GM18517 (cell line): ENCODE data around the gene PGM5.
"Not testable (repeated sequence)": the region's sequence is repeated elsewhere in the genome, so short reads cannot be mapped to it uniquely, and the experiment has no call there.

Experiments
- ATAC-seq: cut with Tn5 transposase; IDR thresholded peaks from one replicate; pipeline ENCODE4 v1.9.1; 2021; ENCODE audit warnings: mild to moderate bottlenecking, moderate library complexity; ENCODE audit not compliant: unreplicated experiment

Gene PGM5

DNA sequence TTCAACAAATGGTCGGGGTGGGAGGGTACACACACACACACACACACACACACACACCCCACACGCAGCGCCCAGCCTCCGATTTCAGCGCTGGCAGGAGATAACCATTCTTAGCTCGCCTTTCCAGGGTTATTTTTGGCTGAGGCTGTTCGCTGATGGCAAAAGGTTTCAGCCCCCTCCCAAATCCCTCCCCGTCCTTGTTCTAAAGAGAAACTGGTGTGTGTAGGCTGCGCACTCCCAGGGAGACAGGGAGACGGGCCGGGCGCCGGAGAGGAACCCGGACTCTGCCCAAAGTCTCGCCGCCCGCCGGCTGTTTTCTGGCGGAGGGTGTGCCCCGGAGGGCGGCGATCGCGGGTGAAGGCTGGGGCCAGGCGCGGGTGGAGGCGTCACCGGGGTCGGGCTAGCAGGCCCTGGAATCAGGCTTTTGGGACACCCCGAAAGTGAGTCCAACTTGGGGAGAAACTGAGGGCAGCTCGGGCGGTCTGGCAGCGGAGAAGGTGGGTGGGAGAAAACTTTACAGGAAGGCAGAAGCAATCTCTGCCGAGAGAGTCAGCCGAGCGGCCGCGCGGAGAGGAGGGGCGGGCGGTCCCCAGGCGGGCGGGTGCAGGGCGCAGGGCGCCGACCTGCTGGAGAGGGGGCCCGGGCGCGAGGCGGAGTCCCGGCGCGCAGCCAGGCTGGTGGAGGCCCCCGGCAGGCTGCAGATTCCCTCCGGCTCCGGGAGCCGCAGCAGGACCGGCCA lies at the start of gene PGM5:
Gene PGM5 (plus strand): TSS at position 232 of the 739 bp plus-strand sequence. CDS start 517 bp downstream, outside the sequence.
- ATAC-seq: not testable (repeated sequence)

DNA sequence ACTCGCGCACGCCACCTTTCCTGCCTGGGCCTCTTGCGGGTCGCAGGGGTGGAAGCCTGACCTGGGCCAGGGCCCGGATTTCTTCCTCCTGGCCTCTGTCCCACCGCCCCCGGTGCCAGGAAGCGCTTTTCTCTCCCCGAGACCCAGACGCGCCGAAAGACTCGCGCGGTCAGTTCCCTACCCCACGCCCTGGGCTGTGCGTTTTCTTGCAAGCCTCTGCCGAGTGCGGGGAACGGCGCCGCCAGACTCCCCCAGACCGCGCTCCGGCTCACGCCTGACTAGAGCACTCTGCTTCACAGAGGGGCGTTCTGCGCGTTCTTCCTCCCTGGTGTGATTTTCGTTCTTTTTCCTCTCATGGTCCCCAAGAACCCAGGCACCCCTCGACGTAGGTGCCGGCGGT lies 49.3 kb upstream of the PGM5 start:
- ATAC-seq: not testable (repeated sequence)

DNA sequence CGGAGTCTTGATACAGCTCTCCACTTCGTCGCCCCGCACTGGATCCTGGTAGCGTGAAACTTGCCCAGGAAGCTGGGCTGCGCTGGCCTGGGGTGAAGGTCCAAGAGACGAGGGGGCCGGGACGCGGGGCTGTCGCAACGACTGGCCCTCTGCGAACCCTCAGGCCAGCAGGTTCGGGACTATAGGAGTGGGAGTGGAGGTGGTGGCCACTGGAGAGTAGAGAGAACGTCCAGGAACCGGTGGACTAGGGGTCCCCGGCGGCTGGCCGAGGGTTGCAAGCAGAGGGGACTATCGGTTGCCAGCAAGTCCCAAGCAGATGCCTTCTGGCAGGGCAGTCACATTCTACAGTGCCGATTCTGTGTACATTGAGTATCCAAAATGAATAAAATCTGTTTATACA lies 48.8 kb upstream of the PGM5 start:
- ATAC-seq: not testable (repeated sequence)

DNA sequence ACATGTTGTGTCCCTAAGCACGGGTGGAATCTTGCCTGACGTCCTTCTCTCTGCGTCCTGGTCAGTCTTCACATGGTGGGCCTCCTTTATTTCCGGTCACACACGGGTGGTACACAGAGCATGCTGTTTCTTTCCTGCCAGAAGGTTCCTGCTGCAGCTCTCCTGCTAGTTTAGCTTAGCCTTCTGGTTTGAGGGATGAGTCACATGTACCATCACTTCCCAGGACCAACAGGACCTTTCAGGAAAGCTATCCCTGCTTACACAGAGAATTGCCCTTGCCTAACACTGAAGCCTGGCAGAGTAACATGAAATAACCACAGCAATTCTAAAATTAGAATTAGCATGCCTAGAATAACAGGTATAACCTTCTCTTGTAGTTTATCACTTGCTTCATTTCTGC lies 45.2 kb upstream of the PGM5 start:
- ATAC-seq: not testable (repeated sequence)

DNA sequence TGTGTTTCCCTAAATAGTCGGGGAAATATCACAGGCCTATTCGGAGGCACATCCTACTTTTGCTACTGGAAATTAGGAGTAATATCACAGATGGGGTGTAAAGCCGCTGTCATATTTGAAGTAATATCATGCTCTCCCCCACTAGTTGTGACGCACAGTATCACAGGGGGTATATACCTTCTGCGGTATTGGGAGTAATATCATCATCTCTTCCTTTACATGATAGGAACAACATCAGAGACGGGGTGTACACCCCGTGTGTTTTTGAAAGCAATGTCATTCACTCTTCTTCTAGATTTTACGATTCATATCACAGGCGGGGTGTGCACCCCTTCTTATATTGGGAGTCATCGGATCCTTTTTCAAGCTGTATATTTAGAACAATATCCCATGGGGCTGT lies 38.2 kb upstream of the PGM5 start:
- ATAC-seq: not testable (repeated sequence)

DNA sequence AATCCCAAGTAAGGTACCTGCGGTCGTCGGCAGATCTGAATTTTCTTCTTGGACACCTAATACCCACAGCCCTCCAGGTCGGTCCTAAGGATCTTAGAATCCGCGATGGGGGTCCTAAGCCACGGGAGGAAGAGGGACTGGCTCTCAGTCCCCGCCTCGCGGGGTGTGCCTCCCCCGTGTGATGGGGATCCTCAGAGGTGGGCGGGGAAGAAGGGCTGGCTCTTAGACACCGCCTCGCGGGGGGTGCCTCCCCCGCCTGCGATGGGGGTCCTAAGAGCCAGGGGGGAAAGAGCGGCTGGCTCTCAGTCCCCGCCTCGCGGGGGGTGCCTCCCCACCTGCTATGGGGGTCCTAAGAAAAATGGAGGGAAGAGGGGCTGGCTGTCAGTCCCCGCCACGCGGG lies 32.7 kb upstream of the PGM5 start:
- not testable (repeated sequence) for ATAC-seq

DNA sequence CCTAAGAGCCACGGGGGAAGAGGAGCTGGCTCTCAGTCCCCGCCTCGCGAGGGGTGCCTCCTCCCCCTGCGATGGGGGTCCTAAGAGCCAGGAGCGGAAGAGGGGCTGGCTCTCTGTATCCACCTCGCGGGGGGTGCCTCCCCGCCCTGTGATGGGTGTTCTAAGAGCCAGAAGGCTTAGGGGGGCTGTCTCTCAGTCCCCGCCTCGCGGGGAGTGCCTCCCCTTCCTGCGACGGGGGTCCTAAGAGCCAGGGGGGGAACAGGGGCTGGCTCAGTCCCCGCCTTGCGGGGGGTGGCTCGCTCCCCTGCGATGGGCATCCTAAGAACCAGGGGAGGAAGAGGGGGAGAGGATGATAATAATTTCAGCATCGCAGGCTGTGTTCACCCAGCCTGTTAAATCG lies 31.9 kb upstream of the PGM5 start:
- not testable (repeated sequence) for ATAC-seq

DNA sequence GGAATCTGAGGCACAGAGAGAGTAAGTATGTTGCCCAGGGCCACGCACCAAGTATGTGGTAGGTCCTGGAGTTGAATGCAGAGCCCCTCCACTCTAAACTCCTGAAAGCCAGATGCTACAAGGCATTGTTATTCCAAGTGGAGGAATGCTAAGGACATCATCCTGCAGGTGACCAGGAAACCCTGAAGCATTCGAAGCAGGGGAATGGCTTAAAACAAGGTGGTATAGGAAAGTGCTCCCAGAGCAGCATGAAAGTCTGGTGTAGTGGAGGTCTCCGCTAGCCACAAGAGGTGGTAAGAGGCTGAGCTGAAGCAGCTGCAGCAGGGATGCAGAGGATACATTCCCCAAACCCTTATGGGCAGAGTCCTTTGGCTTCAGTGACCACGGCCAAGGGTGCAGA lies 27.3 kb upstream of the PGM5 start:
- ATAC-seq: not testable (repeated sequence)

DNA sequence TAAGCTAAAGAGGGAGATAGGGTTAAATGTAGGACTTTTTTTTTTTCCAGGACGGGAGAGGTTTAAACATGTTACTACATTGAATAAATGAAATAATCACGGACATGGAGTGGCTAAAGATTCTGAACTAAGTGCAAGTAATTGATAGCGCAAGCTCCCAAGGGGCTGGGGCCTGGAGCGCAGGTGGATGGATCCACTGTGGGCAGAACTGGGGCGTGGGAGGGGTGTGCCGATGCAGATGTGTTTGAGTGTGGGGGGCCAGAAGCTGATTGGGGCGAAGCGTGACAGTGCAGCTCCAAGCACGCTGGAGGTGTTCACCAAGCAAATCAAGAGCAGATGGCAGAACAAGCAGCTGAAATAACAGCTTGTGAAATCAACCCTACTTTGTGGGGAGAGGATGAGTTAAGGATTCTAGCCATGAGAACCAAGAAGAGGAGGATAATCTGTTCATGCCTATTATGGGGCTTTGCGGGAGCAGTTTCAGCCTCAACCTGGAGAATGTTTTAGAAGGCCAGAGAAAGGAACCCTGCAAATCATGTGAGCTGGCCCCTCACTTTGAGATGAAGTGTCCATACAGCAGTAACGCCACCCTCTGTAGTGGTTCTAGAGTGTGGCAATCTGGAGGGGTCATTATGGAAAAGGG lies 25.8 kb upstream of the PGM5 start:
- not testable (repeated sequence) for ATAC-seq

DNA sequence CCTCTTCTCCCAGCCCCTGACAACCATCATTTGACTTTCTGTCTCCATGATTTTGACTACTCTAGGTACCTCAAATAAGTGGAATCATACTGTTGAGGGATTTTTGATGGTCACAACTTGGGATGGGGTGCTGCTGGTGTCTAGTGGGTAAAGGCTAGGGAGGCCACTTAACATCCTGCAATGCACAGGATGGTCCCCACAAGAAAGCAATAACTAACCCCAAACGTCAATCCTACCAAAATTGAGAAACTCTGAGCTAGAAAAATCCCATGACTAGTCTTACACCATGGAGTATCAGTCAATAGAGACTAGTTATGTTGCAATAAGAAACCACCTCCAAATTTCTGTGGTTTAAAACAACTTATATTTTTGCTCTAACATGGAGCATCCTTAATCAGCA lies 24.3 kb upstream of the PGM5 start:
- ATAC-seq: not testable (repeated sequence)

DNA sequence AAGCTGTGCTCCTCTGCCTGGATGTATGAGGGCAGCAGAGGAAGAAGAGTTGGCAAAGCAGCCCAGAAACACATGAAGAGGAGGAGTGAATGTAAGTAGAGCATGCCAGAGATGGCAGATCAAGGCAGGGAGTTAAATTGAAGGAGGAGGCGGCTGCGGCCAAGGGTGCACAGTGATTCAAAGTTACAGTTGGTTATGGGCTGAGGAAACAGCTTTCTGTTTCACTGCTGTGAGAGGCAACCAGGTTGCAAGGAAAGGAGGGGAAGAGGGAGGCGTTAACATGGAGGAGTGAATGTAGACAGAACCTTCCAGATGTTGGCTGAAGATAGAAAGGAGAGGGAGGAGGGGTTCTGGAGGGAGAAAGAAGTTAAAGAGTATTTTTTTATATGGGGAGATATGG lies 20.5 kb upstream of the PGM5 start:
- not testable (repeated sequence) for ATAC-seq

DNA sequence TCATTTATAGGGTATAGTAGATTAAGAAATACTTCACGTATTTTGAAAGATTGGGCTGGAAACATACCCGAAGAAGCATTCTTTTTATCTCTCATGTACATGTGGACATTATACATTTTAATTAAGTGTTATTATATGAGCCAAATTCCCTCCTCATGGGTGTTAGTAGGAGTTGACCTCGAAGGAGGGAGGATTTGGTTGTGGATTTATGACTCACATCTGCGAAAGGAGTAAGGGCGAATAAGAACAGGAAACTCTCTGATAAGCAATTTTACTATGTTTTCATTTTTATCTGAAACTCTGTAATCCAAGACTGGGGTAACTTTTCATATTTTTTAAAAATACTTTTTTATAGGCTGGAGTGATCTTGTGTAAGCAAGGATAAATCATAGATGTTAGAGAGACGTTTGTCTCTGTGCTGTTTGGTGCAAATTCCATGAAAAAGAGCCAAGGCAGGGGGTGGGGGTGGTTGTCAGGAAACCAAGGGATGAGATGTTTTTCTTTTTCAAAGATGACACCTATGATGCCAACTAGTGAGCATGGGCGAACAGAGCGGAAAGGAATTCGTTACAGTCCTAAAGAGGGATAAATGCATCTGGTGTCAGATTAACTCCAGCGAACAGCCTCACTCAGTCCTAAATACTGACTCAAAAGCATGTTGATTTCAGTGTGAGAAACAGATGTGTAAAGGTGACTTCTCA lies 19.6 kb upstream of the PGM5 start:
- not testable (repeated sequence) for ATAC-seq

DNA sequence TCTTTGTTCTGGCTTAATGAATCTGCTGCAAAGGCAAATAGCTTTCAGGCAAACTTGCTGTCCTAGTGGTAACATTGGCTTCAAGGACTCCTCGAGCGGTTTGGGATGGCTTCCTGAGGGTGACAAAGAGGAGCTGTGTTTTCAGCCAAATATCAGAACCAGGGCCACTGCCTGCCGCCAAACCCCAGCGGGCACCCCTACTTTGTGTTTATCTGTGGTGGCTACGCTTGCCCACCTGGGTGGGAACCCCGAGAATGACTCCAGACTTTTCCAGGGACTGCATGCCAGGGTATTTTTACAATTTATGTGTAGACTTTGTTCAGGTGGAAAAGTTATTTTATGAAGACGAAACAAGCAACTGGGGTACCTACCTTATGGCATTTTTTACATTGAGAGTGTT lies 18.4 kb upstream of the PGM5 start:
- ATAC-seq: not testable (repeated sequence)

DNA sequence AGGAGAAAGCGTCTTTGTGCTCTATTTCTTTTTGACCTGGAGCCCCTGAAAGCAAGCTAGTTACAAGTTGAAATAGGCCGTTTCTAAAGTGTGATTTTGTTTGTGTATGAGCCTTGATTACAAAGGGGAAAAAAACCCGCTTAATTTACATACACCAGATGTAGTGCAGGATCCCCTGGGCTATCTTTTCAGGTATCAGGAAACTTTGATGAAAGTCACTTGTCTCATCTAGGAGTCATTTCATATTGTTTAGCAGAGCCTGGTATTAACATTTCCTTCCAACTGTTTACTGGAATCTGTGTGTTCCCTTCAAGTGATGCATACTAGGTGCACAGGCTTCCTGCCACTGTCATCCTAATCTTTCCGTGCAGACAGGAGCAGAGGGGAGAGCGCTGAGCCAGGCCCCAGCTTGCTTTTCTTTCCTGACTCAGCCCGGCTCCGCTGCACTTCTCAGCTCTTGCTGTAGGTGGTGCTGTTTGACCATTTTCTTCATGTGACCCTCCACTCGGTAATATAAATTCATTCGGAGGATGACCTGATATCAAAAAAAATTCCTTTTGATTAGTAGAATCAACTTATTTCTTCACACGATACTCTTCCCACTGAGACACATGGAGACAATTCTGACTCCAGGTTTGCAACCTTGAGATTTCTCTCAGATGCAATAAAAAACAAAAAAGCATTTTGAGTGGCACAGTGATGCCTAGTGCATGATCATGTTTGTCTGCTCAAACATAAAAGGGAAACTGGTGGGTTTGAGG lies 14.0 kb upstream of the PGM5 start:
- ATAC-seq: peak; percentile 95

DNA sequence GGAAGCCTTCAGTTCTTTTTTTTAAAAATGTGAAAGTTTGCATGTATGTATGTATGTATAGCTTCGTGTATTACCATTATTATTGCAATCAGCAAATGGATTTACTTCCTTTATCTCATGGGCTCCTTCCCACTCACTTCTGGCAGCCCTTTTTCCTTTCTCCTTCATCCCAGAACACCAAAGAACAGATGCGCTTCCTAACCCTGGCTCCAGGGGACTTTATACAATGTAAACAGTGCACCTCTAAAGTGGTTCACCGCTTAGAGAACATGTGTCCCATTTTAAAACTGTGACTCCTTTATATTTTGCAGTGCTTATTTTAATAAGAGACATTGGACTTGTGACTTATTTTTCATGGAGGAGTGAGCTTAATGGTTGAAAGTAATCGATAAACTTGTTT lies 13.2 kb upstream of the PGM5 start:
- not testable (repeated sequence) for ATAC-seq

DNA sequence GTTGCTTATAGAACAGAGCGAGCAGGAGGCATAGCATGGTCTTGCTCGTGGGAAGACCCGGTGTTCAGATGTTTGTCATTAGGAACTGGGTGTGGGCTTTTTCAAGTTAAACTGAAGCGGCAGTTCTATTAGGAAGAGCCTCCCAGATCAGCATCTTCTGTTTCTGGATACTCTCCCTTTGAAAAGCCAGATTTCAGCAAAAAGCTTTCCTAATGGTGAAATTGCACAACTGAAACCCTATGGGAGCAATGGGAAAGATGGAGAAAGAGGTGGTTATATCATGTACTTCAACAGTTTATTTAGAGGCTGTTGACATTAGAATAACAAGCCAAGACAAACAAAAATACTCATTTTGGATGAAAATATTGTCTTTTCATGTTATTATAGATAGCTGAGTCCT lies 12.4 kb upstream of the PGM5 start:
- not testable (repeated sequence) for ATAC-seq

DNA sequence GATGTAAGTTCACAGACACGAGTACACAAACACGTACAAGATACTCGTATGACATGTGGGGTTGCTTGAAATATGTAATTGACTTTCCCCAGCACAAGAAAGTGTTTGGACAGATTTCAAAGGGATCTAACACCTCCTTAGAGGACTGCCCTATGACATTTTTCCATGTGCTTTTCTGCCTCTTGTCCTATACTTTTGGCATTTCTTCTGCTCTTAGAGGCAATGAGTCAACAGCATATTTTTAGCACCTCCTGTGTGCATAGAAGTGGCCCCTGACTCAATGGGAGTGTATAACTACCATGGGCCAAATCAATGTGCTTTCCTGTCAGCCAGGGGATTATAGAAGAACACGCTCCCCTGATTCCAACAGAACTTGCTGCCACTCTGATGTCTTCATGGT lies 4.7 kb upstream of the PGM5 start:
- not testable (repeated sequence) for ATAC-seq

DNA sequence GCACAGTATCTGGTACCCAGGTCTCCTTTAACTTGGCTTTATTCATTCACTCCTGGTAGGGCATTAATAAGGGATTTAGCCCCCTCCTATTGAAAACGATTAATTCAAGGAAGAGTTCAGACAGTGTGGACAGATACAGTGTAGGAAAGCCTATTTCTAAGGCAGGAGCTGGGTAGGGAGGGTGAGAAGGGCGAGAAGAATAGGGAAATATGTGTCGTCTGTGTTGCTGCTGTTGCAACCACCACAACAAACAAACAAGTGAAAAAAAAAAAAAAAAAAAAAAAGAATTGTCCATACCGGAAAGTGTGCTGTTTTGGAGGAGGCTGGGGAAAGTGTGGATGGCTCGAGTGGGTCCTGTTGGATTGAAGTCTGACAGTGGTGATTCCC lies 425 bp upstream of the PGM5 start:
- ATAC-seq: not testable (repeated sequence)

DNA sequence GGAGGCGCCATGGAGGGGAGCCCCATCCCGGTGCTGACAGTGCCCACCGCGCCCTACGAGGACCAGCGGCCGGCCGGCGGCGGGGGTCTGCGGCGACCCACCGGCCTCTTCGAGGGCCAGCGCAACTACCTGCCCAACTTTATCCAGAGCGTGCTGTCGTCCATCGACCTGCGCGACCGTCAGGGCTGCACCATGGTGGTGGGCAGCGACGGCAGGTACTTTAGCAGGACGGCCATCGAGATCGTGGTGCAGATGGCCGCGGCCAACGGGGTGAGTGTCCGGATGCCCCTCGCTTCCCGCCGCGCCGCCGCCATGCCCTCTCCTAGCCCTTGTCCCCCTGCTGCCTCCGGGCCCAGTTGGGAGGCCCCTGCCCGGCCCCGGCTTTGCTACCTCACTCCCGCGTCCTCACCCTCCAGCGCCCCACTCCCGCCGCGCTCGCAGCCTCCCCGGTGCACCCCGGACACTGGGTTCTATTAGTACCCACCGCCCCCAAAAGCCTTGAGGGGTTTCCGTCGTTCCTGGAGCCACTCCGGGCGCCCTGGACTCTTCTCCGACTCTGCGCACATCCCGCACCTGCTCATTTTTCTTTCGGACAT lies 806 bp downstream of the PGM5 start:
- ATAC-seq: not testable (repeated sequence)

DNA sequence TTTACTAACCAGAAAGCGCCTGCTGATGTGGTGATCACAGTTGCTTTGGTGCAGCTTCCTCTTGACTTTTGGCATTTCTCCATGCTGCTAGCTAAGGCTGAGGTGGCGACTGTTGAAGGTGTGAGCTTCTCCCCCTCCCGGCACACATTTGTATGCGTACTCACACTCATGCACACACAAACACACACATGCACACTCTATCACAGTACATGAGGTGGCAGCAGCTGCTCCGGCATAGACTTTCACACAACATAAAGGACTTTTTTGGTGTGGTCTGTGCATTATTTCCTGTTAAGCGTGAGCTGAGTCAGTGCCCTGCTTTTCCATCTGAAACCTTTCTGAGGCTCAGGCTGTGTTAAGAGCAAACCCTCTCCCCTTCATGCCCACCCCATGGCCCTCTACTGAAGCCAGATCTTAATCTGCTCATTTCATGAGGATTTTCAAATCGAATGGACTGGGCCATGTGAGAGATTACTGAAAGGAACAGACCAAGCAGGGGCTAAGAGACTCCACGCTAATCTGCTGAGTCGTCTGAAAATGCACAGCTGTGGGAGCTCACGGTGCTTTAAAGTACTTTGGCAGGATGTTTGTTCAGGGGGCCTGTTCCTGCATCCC lies 10.6 kb downstream of the PGM5 start:
- not testable (repeated sequence) for ATAC-seq
